Raji (cell line): ENCODE measurements around the gene SRRM2.

Experiments used
- POLR2A ChIP-seq: IDR thresholded peaks from 2 replicates; pipeline ENCODE4 v1.6.1; 2011; ENCODE audit warnings: low read depth, low read length, control low read depth; ENCODE audit not compliant: insufficient read depth

SRRM2 gene

DNA sequence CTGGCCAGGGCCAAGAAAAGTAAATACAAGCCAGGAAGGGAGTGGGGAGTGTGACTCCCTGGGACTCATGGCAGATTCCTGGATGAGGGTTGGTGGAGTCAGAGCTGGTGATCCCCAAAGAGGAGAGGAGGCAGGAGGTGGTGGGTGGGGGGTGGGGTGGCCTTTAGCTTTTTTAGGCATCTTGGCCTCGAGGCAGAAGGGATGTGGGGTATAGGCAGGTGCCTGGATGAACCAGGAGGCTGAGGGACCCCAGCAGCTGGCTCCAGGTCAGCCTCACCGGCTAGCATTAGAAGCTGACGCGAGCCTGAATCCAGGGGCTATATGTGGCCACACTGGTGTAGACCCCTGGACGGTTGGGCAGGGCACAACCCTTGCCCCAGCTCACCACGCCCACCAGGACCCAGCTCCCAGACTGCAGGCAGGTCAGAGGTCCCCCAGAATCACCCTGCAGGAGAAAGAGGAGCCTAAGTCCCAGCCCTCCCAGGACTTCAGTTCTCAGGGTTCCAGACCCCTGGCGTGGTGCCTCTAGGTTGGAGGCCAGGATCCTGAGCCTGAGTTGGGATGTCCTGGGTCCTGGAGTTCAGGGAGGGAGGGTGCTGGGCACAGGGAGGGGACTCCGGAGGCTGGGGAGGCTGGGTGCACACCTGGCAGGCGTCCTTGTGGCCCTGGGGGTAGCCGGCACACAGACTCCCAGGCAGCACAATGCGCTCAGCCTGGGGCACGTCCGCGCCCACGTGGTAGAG lies 32.1 kb downstream of the SRRM2 start:
- TF ChIP-seq POLR2A = no peak

DNA sequence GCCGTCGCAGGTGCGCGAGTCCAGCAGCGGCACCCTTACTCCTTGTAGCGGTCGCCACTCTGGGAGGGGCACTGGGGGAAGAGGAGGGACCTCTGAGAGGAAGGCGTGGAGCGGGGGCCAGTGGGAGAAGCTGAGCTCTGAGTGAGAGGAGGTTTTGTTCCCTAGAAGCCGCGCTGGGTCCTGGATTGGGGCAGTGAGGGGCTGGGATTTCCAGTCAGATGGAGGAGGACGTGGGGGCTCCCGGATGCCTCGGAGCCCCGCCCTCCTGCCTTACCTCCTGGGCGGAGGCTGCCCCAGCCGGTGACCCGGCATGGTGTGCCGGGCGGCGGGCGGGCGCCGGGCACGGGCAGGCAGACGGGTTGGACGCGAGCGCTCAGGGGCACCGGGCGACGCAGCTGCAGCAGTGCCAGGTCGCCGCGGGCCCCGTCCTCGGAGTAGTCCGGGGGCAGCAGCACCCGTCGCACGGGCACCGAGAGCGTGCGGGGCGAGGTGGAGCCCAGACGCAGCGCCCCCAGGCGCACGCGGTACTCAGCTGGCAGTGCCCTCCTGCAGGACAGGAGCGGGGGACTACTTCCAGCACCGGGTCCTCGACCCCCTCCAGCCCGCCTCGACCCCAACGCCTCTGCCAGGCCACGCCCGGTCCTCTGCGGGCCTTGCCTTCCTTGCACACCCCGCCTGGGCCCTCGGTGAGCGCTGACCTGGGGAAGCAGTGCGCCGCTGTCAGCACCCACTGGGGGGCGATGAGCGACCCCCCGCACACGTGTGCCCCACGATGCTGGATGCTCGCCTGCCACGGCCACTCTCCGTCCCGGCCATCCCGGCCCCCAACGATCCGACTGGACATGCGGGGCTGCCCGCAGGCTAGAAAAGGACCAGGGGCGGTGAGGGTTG lies 32.9 kb downstream of the SRRM2 start:
- no peak for TF ChIP-seq POLR2A

DNA sequence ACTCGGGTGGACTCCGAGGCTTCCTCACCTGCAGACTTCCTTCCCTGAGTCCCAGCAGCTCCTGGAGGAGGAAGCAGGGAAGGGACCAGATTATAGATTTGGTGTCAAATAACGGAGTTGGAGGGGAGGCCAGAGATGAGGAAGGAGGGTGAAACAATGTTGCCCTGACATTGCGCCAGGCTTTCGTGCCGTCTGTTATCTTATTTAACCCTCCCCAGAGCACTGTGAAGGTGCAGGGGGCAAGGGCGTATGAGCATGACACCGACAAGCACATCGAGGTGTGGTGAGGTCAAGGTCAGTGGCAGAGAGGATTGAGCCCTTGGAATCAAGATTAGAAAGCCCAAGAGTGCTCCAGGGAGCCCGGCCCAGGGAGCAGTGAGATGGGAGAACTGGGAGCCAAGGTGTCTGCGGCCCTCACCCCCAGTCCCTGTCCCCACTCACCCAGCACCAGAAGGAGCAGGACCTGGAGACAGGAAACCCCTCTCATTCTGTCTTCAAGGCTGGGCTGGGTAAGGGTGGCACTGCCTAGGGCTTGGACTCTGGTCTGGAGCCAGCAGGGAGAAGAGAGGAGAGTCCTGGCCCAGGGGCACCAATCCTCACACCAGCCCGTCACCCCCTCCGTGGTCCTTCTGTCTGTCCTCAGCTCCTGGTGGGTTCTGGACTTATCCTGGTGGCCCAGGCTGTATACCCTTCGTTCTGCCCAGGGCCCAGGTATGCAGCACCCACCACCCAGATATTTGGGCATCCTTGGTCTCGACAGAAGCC lies 33.8 kb downstream of the SRRM2 start:
- TF ChIP-seq POLR2A = no peak

DNA sequence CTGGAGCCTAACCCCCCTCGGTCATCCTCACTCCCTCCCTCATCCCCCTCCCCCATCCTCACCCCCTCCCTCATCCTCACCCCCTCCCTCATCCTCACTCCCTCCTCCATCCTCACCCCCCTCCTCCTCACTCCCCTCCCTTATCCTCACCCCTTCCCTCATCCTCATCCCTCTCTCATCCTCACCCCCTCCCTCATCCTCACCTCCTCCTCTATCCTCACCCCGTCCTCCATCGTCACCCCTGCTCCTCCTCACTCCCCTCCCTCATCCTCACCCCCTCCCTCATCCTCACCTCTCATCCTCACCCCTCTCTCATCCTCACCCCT lies 34.4 kb downstream of the SRRM2 start:
- no peak for TF ChIP-seq POLR2A

DNA sequence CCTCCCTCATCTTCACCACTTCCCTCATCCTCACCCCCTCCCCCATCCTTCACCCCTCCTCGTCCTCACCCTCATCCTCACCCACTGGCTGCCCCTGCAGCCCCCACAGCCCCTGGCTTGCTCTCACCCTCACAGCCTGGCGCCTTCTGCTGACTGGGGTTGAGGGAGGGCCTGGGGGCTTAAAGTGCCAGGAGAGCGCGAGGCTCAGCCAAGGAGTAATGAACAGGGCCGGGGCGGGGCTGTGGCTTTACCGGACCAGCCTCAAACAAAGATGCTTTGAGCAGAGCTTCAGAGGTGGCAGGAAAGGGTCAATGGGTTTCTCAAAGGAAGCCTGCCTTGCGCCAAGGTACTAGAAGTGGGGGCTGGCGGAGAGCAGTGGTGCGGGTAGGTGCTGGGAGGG lies 35.0 kb downstream of the SRRM2 start, which contains the start of gene PRSS33:
Gene PRSS33, minus strand, starts transcription at position 155 of the 400 bp plus-strand sequence. CDS start 1,013 bp downstream, outside the sequence.
- TF ChIP-seq POLR2A = no peak

DNA sequence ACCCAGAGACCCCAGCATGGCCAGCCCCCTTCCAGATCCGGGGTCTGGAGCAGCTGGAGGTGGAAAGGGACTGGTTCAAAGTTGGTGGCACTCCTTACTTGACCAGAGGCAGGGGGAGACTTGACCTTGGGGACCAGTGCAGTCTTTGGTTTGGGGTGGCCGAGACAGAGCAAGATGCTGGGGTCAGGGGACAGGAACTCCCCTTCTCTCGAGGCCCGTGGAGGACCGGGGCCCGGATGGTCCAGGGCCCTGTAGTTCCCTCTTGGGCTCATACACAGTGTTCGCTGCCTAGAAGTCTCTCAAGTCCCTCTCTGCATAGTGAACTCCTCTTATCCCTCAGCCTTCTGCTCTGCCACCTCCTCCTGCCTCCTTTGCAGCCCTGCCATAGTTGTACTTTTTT lies 35.5 kb downstream of the SRRM2 start:
- TF ChIP-seq POLR2A = no peak

DNA sequence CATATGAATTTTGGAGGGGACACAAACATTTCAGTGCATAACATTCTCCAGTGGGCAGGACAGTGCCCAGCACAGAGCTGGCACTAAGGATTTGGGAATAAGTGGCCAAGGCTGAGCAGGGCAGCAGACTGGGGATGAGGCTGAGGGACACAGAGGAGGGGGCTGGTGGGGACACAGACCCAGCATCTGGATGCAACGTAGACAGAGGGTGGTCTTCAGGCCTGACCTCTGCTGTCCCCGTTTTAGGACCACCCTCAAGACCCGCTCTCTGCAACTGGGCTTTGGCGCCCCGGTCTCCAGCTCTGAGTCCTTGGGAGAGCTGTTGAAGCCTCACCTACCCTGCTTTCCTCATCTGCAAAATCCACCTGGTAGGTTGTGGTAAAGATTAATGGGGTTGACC lies 38.2 kb downstream of the SRRM2 start:
- TF ChIP-seq POLR2A = no peak

DNA sequence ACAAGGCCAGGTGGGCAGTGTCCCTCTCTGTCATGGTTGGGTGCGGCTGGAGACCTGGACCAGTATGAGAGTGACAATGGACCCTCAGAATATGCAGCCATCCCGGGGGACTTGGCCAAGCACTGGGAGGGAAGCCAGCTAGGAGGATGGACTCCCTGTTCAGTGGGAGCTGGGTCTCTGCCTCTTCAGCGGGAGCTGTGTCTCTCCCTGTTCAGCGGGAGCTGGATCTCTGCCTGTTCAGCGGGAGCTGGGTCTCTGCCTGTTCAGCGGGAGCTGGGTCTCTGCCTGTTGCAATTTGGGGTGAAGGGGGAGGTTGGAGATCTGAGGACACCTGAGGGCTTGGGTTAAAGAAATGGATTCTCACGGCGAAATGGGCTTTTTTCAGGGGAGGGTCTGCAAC lies 38.7 kb downstream of the SRRM2 start:
- no peak for TF ChIP-seq POLR2A

DNA sequence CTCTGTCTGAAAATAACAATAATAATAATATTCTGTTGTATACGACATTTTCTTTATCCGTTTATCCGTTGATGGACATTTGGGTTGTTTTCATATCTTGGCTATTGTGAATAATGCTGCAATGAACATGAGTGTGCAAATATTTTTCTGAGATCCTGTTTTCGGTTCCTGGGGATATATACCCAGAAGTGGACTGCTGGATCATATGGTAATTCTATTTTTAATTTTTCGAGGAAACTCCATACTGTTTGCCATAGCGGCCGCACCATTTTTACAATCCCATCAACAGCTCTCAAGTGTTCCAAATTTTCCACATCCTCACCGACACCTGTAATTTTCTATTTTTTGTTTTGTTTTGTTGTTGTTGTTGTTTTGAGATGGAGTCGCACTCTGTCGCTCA lies 40.5 kb downstream of the SRRM2 start:
- no peak for TF ChIP-seq POLR2A

DNA sequence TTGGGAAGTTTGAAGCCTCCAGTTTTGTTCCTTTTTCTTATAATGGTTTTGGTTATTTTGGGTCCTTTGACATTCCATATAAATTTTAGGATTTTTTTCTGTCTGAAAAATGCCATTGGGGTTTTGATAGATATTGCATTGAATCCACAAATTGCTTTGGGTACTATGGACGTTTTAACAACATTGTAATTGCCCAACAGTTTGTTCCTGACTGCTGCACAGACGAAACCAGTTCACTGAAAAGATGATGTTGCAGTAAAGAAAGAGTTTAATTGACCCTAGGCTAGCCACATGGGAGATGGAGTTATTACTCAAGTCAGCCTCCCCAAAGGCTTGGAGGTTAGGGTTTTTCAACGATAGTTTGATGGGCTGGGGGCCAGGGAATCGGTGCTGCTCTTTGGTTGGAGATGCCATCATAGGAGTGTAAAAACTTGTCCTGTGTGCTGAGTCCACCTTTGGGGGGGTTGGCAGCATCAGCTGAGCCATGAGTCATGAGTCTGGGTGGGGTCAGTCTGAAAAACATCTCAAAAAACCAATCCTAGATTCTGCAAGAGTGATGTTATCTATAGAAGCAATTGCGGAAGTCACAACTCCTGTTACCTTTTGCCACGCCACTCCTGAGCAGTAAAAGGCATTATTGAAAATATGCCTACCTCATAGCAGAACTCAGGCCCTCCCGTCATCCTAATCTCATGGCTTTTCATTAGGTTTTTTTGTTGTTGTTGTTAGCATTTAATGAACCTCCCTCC lies 43.1 kb downstream of the SRRM2 start:
- TF ChIP-seq POLR2A = no peak

DNA sequence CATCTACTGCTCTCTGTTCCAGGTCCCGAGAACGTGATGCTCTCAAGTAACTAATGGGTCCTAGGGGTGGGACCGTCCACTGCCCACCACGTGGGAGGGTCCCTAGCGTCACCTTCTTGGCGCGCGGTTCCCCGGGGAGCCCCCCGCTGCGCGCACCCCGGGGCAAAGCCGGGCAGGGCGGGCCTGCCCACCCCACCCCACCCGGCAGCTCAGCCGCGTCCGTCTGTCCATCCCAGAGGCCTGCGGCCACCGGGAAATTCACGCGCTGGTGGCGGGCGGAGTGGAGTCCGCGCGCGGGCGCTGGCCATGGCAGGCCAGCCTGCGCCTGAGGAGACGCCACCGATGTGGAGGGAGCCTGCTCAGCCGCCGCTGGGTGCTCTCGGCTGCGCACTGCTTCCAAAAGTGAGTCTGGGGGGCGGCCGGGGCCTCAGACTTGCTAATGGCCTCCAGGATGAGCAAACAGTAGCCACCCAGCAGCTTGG lies 46.3 kb downstream of the SRRM2 start:
- TF ChIP-seq POLR2A = no peak

DNA sequence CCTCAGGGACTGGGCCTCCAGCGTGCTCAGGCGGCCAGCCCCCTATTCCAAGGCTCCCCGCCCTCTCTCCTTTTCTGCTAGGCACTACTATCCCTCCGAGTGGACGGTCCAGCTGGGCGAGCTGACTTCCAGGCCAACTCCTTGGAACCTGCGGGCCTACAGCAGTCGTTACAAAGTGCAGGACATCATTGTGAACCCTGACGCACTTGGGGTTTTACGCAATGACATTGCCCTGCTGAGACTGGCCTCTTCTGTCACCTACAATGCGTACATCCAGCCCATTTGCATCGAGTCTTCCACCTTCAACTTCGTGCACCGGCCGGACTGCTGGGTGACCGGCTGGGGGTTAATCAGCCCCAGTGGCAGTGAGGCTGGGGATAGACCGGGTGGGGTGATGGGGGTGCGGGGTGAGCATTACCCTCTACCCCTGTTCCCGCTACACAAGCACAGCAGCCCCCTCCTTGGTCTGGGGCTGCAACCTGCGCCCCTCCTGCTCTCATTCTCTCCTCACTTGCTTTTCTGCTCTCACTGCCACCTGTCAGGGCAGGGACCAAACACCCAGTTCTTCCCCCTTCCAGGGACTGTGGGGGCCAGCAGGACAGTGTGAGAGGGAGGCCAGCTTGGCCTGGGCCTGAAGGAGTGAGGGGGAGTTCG lies 46.9 kb downstream of the SRRM2 start:
- TF ChIP-seq POLR2A = no peak

DNA sequence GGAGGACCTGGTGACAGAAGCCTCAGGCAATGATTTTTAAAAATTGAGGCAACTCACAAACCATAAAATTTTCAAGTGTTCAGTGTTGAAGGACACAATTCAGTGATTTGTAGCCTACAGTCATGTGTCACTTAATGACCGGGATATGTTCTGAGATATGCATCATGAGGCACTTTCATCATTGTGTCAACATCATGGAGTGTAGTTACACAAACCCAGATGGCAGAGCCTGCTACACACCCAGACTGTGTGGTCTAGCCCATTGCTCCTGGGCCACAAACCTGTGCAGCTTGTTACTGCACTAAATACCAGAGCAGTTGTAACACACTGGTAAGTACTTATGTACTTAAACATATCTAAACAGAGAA lies 47.4 kb downstream of the SRRM2 start:
- TF ChIP-seq POLR2A = no peak

DNA sequence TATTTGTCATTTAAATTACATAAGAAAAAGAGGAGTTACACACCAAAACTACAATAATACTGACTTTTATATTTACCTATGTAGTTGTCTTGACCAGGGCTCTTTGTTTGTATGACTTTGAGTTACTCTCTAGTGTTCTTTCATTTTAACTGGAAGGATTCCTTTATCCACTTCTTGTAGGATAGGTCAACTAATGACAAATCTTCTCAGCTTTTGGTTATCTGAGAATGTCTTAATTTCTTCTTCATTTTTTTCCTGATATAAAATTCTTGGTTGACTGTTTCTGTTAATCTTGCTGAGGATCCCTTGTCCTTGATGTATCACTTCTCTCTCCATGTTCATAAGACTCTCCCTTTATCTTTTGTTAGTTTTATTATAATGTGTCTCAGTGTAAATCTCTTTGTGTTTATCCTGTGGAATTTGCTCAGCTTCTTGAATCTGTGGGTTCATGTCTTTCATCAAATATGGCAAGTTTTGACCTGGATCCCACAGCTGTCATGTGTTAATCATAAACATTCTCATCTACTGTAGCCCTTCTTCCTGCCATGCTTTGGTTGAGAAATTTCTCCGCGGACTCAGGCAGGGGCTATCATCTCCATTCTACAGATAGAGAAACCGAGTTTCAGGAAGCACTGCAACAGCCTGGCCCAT lies 51.2 kb downstream of the SRRM2 start:
- no peak for TF ChIP-seq POLR2A
